Right atrium auricular region (tissue), 2 donors: ENCODE measurements around the gene INSYN1. TPM values are rescaled to one million over a fixed set of nuclear protein-coding genes. Genes with fewer than 3 reads are reported as not detected.
"Not testable (repeated sequence)": the region's sequence is repeated elsewhere in the genome, so short reads cannot be mapped to it uniquely, and the experiment has no call there.

Experiments used
- DNase-seq: peaks from one replicate; pipeline ENCODE4 v3.0.0-alpha.2; 2019; ENCODE audit warnings: low spot score
- H3K27ac ChIP-seq, 2 donors: fragments of 200-600 bp; sonication (generic); 1 replicate in 1 of 2; 2 replicates in 1 of 2; pipeline ENCODE4 v1.5.1; 2016 to 2019
- H3K27me3 ChIP-seq, 2 donors: fragments of 200-600 bp; sonication (generic); one replicate each; pipeline versions ENCODE4 v1.5.1 to v1.6.0; 2017 to 2019
- H3K36me3 ChIP-seq: fragments of 200-600 bp; sonication (generic); one replicate; pipeline ENCODE4 v1.5.1; 2016
- H3K4me1 ChIP-seq, 2 donors: fragments of 200-600 bp; sonication (generic); one replicate each; pipeline versions ENCODE4 v1.5.1 to v1.6.0; 2017 to 2019
- H3K4me3 ChIP-seq, 2 donors: fragments of 200-600 bp; sonication (generic); 1 replicate in 1 of 2; 2 replicates in 1 of 2; pipeline ENCODE4 v1.5.1; 2017 to 2019; ENCODE audit warnings: mild to moderate bottlenecking in 1 of 2, moderate library complexity in 1 of 2
- H3K9me3 ChIP-seq, 2 donors: fragments of 200-600 bp; sonication (generic); one replicate each; pipeline ENCODE4 v1.5.1; 2019
- CTCF ChIP-seq, 2 donors: fragments of 200-600 bp; sonication (generic); IDR thresholded peaks; one replicate each; pipeline ENCODE4 v1.5.1; 2019; ENCODE audit warnings: antibody characterized with exemption in 2 of 2
- total RNA-seq, 2 donors: library from RNA; depleted of rRNA; stranded (reverse); fragments of >200 nt; gene quantifications; one replicate each; pipeline ENCODE4 v1.1.0, GENCODE V29; 2016

The INSYN1 gene
- total RNA-seq, 2 donors from 2014 or later: 32.7 to 68.5 TPM

- Histone ChIP-seq H3K27me3 (no peaks in the 10 kb centered on the region), H3K36me3 (no peaks in the 10 kb centered on the region), H3K4me1 (peaks cover 0 to 50% of the 10 kb centered on the region in 2 donors), H3K4me3 (no peak overlapping the region), H3K27ac (peak overlapping the region in 1 of 2 donors; percentile 24), H3K9me3 (no peaks in the 10 kb centered on the region)
- TF ChIP-seq CTCF (IDR thresholded peaks at IDR 0.05): no peak
- DNase-seq: no peak
These were observed 44.4 kb upstream of the INSYN1 start for GRCh38 chr15:73797366-73798158.

GRCh38 chr15:73796331-73796831 lies 43.2 kb upstream of the INSYN1 start:
- no peak for DNase-seq
- H3K27ac ChIP-seq: peak overlapping the region; percentile 12 to 24
- TF ChIP-seq CTCF (IDR thresholded peaks at IDR 0.05): no peak
- no peaks in the 10 kb centered on the region for H3K9me3 ChIP-seq
- no peak overlapping the region for H3K4me3 ChIP-seq
- no peaks in the 10 kb centered on the region for H3K27me3 ChIP-seq
- no peaks in the 10 kb centered on the region for H3K36me3 ChIP-seq
- peaks cover 0 to 44% of the 10 kb centered on the region in 2 donors for H3K4me1 ChIP-seq

- Histone ChIP-seq H3K36me3 (no peaks in the 10 kb centered on the region), H3K27me3 (no peaks in the 10 kb centered on the region), H3K9me3 (no peaks in the 10 kb centered on the region), H3K27ac (no peak overlapping the region), H3K4me3 (no peak overlapping the region), H3K4me1 (peaks cover 0 to 30% of the 10 kb centered on the region in 2 donors)
- no peak for TF ChIP-seq CTCF (IDR thresholded peaks at IDR 0.05)
- DNase-seq: no peak
These were observed 41.4 kb upstream of the INSYN1 start for GRCh38 chr15:73794443-73795133.

- Histone ChIP-seq H3K27ac (peak overlapping the region in 1 of 2 donors; percentile 53), H3K4me1 (peaks cover 0 to 24% of the 10 kb centered on the region in 2 donors)
- H3K9me3 ChIP-seq, H3K4me3 ChIP-seq, H3K27me3 ChIP-seq, H3K36me3 ChIP-seq, DNase-seq: not testable (repeated sequence)
These were observed 39.9 kb upstream of the INSYN1 start for GRCh38 chr15:73792899-73793541.

DNA sequence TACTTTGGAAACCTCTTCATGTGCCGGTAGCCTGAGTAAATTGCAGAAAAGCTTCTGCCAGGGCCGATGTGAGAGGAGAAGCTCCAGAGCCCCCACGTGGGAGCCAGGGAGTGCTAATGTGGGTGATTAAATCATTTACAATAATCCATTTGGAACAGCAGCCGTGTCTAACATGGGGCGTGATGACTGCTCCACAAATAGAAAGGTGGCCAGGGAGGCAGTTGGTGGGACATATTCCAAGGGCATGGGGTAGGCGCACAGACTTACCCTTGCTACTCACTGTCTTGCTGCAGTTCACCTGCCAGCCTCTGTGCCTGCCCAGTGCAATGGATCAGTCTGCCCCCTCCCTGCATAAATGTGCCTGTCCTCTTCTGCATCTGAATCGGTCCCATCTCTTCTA lies 39.3 kb upstream of the INSYN1 start:
- peak in 1 of 2 donors; percentile 32 for TF ChIP-seq CTCF (IDR thresholded peaks at IDR 0.05)
- H3K27ac ChIP-seq: peak overlapping the region; percentile 31 to 53
- no peak for DNase-seq

More for the DNA sequence above, 39.3 kb upstream of the INSYN1 start:
- no peaks in the 10 kb centered on the region for H3K27me3 ChIP-seq
- no peaks in the 10 kb centered on the region for H3K36me3 ChIP-seq
- H3K4me1 ChIP-seq: peaks cover 0 to 24% of the 10 kb centered on the region in 2 donors
- H3K9me3 ChIP-seq: no peaks in the 10 kb centered on the region
- H3K4me3 ChIP-seq: no peak overlapping the region
